Body of pancreas (tissue), 4 donors: ENCODE measurements around the gene GPR146.
"Not testable (repeated sequence)": the region's sequence is repeated elsewhere in the genome, so short reads cannot be mapped to it uniquely, and the experiment has no call there.

Source experiments
- POLR2A ChIP-seq, 3 donors: fragments of 450-650 bp; IDR thresholded peaks; one replicate each; pipeline ENCODE4 v1.6.1; 2016; ENCODE audit warnings: antibody characterized with exemption in 3 of 3, mild to moderate bottlenecking in 2 of 3
- TF ChIP-seq, protein P1 (sequence below), 7 experiments: fragments of 450-650 bp in 4 of 7; fragments of 200-600 bp in 3 of 7; sonication (generic) in 3 of 7; IDR thresholded peaks; one replicate each; pipeline ENCODE4 v1.5.1; 2016 to 2019; ENCODE audit warnings: antibody characterized with exemption in 7 of 7

DNA sequence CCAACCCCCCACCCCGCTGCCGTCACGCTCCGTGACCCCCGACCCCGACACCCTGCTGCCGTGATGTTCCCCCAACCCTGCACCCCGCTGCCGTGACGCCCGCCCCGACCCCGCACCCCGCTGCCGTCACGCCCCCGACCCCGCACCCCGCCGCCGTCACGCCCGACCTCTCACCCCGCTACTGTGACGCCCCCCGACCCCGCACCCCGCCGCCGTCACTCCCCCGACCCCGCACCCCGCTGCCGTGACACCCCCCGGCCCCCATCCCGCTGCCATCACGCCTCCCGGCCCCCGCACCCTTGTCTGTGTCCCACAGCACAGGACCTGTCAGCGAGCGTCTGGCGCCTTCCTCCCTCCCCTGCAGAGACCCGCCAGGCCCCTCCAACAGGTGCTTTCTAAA, 29.7 kb downstream of the GPR146 start:
- TF ChIP-seq, protein P1, sequence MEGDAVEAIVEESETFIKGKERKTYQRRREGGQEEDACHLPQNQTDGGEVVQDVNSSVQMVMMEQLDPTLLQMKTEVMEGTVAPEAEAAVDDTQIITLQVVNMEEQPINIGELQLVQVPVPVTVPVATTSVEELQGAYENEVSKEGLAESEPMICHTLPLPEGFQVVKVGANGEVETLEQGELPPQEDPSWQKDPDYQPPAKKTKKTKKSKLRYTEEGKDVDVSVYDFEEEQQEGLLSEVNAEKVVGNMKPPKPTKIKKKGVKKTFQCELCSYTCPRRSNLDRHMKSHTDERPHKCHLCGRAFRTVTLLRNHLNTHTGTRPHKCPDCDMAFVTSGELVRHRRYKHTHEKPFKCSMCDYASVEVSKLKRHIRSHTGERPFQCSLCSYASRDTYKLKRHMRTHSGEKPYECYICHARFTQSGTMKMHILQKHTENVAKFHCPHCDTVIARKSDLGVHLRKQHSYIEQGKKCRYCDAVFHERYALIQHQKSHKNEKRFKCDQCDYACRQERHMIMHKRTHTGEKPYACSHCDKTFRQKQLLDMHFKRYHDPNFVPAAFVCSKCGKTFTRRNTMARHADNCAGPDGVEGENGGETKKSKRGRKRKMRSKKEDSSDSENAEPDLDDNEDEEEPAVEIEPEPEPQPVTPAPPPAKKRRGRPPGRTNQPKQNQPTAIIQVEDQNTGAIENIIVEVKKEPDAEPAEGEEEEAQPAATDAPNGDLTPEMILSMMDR (IDR thresholded peaks at IDR 0.05) = not testable (repeated sequence)
- TF ChIP-seq POLR2A (IDR thresholded peaks at IDR 0.05) = not testable (repeated sequence)
